GM19035 (cell line): ENCODE data around the gene HLX.

Experiments used
- ATAC-seq: cut with Tn5 transposase; IDR thresholded peaks from one replicate; pipeline ENCODE4 v1.9.1; 2021; ENCODE audit not compliant: unreplicated experiment

HLX gene

GRCh38 chr1:220921498-220921897, 42.3 kb downstream of the HLX start:
- ATAC-seq = no peak

DNA sequence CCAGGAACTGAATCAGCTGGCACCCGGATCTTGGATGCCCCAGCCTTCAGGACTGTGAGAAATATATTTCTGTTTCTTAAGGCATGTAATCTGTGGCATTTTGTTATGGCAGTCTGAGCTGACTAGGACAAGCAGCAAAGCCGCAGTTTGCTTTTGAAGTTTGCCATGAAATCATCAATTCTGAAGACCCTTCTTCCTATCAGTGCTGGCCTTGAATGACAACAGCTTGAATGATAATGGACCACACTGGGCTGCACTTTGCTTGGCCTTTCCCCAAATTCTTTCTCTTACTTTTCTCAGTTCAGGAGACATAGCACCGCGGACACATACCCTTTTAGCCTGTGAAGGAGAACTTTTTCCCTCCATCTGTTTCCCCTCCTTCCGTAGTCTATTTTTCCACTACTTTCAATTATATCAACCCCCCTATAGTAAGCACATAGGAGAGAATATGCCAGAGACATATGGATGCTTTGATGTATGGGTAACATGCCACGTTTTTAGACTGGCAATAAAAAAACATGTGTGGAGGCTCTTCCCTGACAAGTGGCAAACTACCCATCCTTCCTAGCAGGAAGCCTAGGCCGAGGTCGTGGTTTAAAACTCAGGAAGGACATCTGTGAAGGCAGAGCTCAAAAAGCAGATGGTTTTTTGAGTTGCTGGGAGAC, 42.9 kb downstream of the HLX start:
- no peak for ATAC-seq

- ATAC-seq = no peak
These were observed 43.7 kb downstream of the HLX start for GRCh38 chr1:220922951-220923350.

DNA sequence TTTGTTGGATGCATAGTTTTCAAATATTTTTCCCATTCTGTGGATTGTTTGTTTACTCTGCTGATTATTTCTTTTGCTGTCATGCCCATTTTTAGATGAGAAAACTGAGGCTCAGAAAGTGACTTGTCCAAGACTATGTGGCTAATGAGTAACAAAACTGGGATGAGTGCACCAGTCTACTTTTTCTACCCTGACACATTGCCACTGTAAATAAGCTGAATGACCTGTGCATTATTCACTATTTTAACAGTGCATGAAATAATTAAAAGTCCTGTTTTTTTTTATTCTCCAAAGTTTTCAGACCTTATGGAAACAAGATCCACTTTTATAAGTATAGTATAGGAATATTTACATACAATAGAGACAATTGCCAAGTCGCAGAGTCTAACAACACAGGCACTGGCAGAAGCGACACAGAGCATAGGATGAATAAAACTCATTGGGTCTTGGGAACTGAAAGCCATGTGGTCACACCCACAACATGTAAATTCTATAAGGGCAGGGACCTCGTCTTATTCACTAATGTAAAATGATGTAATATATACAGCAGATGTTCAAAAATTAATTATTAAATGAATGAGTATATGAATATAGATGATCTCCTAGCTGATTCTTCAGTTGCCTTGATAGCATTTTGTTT, 45.2 kb downstream of the HLX start:
- ATAC-seq = no peak

GRCh38 chr1:220925707-220926106, 46.5 kb downstream of the HLX start:
- ATAC-seq = no peak

DNA sequence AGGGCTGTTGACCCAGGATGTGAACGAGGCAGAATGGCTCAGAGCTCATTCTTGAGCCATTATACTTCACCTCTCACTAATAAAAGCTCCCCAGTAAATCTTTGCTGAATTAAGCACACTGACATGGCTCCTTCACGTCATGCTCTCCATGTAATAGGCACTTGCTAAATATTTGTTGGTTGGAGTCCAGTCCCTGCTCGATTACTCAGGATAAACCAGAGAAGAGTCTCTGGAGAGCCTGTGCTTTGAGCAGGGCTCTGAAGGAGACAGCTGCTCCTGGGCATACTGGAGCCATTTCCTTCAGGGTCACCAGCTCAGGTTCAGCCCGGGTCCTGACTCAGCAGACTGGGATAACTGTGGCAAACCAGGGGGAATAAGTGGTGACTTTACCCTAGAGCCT, 46.9 kb downstream of the HLX start:
- ATAC-seq = no peak

DNA sequence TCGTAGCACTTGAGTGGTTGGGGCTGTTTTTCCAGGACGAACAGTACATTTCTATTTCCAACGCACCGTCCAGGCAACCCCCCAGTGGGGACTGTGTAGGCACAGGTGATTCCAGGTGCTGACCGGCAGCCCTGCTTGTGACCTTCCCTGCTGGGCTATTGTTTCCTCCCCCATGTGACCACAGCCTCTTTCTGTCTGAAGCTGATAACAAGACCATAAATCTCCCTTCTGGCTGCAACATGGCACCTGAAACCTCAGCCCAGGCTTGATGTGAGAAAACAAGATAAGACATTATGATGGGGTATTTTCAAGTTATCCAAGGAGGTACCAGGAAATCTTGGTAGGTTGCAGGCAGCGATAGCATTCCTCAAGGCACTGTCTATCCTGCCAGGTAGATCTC, 48.2 kb downstream of the HLX start:
- ATAC-seq = no peak

DNA sequence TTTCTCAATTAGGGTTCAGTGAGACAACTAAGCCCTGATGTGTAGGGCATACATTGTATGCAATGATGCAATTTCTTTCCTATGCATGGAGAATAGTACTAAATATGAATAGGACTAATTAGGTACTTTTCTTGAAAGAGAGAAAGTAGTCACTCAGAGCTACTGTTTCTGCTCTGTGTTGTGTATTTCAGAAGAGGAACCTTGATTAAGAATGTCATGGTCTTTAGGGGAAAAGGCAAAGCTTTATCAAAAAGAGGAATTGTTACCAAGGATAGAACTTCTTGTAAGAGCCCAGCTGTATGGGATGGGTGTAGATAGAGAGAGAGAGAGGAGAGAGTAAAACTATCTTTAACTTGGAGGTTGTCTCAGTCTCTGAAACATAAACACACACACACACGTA, 49.1 kb downstream of the HLX start:
- no peak for ATAC-seq

- no peak for ATAC-seq
These were observed 49.6 kb downstream of the HLX start for GRCh38 chr1:220928725-220929300.

DNA sequence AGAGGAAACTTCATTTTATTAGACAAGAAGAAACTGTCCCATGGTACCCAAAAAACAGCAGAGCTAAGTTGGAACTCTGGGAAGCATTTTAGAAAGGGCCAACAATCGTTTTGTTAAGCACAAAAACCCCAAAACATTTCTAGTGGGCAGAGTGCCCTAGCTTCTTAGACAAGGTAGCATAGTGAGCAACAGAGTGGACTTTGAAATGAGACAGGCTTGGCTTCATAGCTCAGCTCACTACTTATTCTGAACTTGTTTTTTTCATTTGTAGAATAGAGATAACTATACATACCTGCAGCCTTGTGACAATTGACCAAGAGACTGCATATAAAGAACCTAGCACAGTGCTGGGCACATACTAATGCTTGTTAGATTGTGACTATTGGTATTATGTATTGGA, 50.1 kb downstream of the HLX start:
- no peak for ATAC-seq
